Measurements from ENCODE around the gene DAPK3. TPM values are rescaled to one million over a fixed set of nuclear protein-coding genes. Genes with fewer than 3 reads are reported as not detected.
"Not testable (repeated sequence)": the region's sequence is repeated elsewhere in the genome, so short reads cannot be mapped to it uniquely, and the experiment has no call there.

DAPK3 gene
- total and polyA plus RNA-seq, 8 donors, result 35.6 to 70.7 (median 44.1) TPM

DNA sequence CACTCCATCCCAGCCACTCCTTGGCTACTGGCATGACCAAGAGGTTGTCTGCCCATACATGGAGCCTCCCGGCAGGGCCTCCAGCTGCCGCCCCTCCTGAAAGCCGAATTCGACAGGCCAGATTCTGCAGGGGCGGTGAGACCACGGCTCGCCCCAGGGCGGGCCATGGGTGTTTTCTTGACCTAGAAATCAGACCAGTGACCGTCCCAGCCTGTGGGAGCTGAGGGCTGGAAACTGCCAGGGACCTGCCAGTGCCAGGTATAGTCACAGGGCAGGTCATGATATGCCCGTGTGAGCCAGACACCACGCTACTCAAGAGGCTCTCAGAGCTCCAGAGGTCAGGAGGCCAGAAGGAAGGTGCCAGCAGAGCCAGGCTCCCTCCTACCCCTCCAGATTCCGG lies 16.8 kb downstream of the DAPK3 start:
- no peaks in the 10 kb centered on the region for H3K9me3 ChIP-seq
- no peak overlapping the region for H3K4me3 ChIP-seq
- H3K27ac ChIP-seq, result no peak overlapping the region
- intact Hi-C loops (cut with DNase I), result no loop called here
- peaks cover 0 to 21% of the 10 kb centered on the region in 2 donors for H3K27me3 ChIP-seq
- DNase-seq (no peak), ATAC-seq (peak; percentile 12)
- TF ChIP-seq CTCF (IDR thresholded peaks at IDR 0.05), result no peak
- H3K36me3 ChIP-seq, result peaks cover 0 to 36% of the 10 kb centered on the region in 2 donors
- H3K4me1 ChIP-seq, result peaks cover 0 to 12% of the 10 kb centered on the region in 2 donors

- H3K4me3 ChIP-seq; intact Hi-C loops (cut with DNase I); H3K9me3 ChIP-seq; ATAC-seq; DNase-seq; H3K27ac ChIP-seq: not testable (repeated sequence)
- Histone ChIP-seq H3K27me3 (peaks cover 0 to 21% of the 10 kb centered on the region in 2 donors), H3K36me3 (peaks cover 0 to 23% of the 10 kb centered on the region in 2 donors), H3K4me1 (peaks cover 0 to 12% of the 10 kb centered on the region in 2 donors)
These were observed 18.1 kb downstream of the DAPK3 start for GRCh38 chr19:3952755-3953276.

DNA sequence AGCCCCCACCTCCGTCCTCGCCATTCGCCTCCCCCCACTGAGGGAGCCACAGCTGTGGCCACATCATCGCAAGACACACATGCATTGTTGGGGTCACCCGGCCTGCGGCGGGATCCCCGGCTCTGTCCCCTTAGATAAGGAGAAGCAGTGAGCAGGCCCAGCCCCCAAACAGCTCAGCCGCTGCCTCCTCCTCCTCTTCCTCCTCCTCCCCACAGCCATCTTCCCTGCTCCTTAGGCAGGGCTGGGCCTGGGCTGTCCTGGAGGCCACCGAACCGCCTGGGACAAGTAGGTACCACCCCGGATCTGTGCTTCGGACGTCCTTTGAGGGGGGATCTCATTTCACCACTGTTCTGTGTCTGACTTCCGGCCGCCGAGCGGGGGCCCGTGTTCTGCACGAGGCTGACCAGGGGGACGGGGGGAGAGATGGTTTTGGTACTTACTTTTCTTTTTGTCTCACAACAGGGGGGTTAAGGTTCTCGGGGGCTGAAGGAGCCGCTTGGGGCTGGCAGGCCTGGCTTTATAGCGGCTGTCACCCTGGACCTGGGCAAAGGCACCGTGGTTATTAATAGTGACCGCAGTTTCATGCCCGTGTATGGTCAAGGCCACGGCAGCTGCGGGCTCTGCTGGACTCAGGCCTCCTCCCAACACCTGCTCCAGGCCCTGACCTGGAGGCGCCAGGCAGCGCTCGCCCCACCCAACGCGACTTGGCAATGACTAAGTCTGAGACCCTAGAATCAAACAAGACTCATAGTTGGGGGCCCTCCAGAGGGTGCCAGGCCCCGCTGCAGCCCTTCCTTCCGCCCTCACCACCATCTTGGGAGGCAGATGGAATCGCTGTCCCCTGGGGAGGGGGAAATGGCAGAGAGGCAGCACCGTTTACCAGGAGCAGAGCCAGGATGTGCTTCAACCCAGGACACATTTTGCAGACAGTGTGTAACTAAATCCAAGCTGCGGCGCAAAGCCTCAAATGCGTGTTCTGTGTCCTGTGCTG lies 19.7 kb downstream of the DAPK3 start:
- Histone ChIP-seq H3K27ac (peak overlapping the region in 1 of 2 donors; percentile 13), H3K4me1 (peaks cover 0 to 12% of the 10 kb centered on the region in 2 donors), H3K9me3 (no peaks in the 10 kb centered on the region), H3K27me3 (peaks cover 0 to 21% of the 10 kb centered on the region in 2 donors), H3K4me3 (peak overlapping the region in 1 of 2 donors; percentile 9), H3K36me3 (peaks cover 0 to 6% of the 10 kb centered on the region in 2 donors)
- ATAC-seq (no peak), DNase-seq (peak in 1 of 4 donors; percentile 67)
- intact Hi-C loops (cut with DNase I), result no loop called here
- TF ChIP-seq CTCF (IDR thresholded peaks at IDR 0.05), result no peak

- TF ChIP-seq CTCF (IDR thresholded peaks at IDR 0.05), result no peak
- peaks cover 0 to 21% of the 10 kb centered on the region in 2 donors for H3K27me3 ChIP-seq
- H3K36me3 ChIP-seq, result no peaks in the 10 kb centered on the region
- peaks cover 0 to 12% of the 10 kb centered on the region in 2 donors for H3K4me1 ChIP-seq
- ATAC-seq, result no peak
- H3K27ac ChIP-seq, result no peak overlapping the region
- no peak overlapping the region for H3K4me3 ChIP-seq
- intact Hi-C loops (cut with DNase I), result no loop called here
- H3K9me3 ChIP-seq, result no peaks in the 10 kb centered on the region
- DNase-seq, result no peak
These were observed 20.7 kb downstream of the DAPK3 start for GRCh38 chr19:3949997-3950859.

GRCh38 chr19:3949294-3949693 lies 21.6 kb downstream of the DAPK3 start:
- TF ChIP-seq CTCF (IDR thresholded peaks at IDR 0.05), result no peak
- DNase-seq (no peak), ATAC-seq (no peak)
- Histone ChIP-seq H3K9me3 (no peaks in the 10 kb centered on the region), H3K36me3 (no peaks in the 10 kb centered on the region), H3K4me3 (no peak overlapping the region), H3K4me1 (peaks cover 0 to 12% of the 10 kb centered on the region in 2 donors), H3K27me3 (peaks cover 0 to 21% of the 10 kb centered on the region in 2 donors), H3K27ac (no peak overlapping the region)
- intact Hi-C loops (cut with DNase I), result no loop called here

- H3K36me3 ChIP-seq; H3K9me3 ChIP-seq; ATAC-seq; DNase-seq; H3K27ac ChIP-seq; intact Hi-C loops (cut with DNase I); H3K4me3 ChIP-seq: not testable (repeated sequence)
- H3K4me1 ChIP-seq, result peaks cover 0 to 12% of the 10 kb centered on the region in 2 donors
- H3K27me3 ChIP-seq, result peaks cover 0 to 21% of the 10 kb centered on the region in 2 donors
These were observed 23.5 kb downstream of the DAPK3 start for GRCh38 chr19:3947316-3947933.
